HG02798 (cell line): ENCODE data around the gene NIPAL1.

Experiments
- ATAC-seq: cut with Tn5 transposase; IDR thresholded peaks from one replicate; pipeline ENCODE4 v1.9.1; 2021; ENCODE audit warnings: mild to moderate bottlenecking; ENCODE audit not compliant: unreplicated experiment, poor library complexity

The NIPAL1 gene

DNA sequence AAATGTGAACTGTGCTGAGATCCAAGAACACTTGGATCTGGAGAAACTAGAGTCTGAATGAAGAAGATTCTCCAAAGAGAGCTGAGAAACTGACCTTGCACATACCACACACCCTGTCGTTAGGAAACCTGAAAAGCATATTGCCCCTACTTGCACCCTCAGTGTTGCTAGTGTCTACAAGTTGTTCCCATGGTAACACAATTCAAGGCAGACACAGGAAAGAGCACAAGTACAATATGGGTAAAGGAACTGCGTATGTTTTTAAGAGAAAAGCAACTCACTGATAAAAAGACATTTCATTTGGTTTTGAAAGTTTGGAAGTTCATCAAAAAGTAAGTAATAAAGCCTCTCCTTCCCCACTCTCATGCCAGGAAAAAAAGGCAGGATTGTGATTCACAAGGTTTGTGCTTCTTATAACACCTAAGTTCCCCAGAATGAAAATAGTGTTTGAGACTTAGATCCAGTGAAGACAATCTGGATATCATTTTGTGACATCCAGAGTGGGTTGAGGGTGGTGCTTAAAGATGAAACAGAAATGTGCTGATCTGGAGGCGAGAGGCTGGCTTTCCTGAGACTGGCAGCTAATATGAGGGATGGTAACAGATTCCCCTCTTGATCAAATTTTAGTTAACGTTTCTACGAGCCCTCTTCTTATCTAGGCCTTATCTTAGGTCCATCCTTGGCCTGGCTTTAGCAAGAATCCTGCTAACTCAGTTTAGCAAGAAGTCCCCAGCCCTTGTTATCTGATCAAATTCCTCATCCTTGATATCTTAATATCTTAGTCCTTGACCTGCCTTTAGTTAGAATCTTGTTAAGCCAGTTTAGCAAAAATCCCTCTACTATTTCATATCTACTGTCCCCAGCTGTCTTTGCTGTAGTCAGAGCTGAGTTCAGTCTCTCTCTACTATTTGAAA, 42.3 kb downstream of the NIPAL1 start:
- no peak for ATAC-seq

DNA sequence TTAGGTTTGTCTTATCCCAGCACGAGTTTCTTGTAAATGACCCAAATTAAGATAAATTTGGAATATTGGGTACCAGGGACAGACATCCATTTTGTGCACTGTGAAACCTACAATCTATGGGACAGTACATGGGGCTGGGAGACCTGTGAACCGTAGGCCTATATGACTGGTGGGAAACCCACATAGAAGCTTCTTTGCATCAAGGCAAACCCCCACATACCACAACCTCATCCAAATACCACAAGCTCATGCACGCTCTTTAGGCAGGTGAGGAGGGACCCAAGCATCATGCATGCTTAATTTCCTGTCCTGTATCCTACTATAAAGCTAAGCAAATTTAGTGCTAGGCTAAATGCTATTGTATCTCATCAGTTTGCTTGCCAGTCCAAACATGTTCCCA, 47.8 kb downstream of the NIPAL1 start:
- peak; percentile 48 for ATAC-seq

DNA sequence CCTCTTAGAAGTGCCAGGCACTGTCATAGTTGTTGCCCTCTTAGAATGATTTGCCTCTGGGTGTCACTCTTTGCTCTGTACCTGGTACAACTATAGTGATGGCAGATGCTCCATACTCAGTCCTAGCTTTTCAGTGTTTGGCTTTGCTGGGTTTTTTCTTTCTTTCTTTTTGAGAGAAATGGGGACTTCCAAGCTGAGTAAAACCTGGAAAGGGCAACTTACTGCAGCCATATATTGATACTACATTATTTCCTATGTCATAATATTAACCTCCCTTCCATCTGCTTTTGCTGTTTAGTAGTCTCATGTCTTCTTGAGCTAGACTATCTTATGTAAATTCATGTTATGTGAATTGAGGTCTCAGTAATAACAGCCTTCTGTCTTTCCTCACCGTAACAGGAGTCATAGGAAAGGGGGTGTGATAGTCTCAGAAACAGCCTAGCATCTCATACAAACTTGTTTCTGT, 49.0 kb downstream of the NIPAL1 start:
- peak; percentile 66 for ATAC-seq

DNA sequence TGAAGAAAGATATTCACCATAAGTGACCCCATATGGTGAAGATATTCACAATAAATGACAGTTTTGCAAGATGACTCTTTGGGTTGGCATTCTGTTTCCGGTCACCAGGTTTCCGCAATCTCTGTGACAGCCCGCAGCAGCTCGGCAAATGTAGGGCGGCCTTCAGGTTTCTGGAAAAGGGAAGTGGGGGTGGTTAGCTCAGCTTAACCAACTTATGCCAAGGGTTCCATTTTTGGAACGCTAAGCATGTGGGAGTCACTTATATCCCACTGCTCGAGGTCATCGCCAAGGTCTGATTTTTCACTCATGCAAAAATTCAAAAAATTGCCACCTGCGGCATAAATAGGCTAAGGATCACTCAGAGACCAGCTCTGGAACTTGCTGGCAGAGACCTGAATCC, 51.0 kb downstream of the NIPAL1 start:
- no peak for ATAC-seq

DNA sequence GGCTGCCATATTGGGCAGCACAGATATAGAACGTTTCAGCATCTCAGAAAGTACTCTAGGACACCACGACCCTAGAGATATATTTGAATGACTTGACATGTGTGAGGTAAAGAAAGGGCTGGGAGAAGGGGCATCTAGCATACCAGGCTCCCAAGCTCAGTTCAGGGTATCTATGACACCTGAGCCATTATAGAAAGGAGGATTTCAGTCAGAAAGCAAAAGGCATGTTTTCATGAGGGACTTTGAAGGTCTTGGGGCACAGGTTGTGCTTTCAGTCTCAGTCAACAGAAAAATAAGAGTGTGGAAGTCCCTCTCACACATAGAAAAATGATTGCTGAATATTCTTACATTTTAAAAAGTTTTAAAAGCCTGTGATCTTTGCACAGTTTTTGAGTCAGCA, 51.6 kb downstream of the NIPAL1 start:
- ATAC-seq, result no peak

DNA sequence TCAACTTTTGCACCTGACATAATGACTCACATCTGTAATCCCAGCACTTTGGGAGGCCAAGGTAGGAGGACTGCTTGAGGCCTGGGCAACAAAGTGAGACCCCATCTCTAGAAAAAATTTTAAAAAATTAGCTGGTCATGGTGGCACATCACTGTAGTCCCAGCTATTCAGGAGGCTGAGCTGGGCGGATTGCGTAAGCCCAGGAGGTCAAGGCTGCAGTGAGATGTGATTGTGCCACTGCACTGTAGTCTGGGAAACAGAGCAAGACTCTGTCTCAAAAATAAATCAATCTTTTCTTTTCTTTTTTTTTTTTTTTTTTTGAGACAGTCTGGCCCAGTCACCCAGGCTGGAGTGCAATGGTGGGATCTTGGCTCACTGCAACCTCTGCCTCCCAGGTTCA, 52.5 kb downstream of the NIPAL1 start:
- ATAC-seq, result no peak

DNA sequence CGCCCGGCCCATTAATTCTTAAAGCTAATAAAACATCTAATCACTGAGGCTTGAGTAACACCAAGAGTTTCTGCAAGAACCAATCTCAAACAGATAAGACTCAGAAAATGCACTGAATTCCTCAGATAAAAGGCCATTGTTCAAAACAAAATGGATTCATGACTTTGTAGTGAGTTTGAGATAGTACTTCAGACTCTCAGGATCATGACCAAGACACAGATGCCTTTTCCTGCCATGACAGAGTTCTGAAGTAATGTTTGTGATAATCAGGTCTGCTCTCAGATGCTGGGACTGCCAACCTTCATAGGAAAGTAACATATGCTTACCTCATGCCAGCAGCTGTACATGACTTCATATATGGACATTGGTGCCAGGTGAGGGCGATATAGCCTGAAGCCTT, 54.6 kb downstream of the NIPAL1 start:
- no peak for ATAC-seq

DNA sequence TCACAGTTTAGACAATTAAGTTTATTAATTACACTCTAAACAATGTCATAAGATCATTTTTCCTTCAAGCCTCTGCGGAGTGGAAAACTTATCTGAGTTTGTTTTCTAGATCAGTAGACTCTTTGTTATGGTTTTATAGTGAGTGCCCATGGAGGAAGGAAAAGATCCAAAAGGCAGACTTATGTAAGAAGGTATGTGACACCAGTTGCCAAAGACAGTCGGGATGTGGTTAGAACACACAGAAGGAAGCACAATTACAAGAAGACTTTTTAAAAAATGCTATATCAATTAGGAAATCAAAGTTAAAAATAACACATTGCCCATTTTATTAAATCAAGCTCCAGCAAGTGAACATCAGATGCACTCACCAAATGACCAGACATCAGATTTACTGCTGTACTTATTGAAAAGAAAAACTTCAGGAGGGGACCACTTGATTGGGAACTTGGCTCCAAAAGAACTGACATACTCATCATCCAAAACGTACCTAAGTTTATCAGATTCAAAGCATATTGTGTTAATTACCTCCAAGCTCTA, 57.1 kb downstream of the NIPAL1 start:
- no peak for ATAC-seq

DNA sequence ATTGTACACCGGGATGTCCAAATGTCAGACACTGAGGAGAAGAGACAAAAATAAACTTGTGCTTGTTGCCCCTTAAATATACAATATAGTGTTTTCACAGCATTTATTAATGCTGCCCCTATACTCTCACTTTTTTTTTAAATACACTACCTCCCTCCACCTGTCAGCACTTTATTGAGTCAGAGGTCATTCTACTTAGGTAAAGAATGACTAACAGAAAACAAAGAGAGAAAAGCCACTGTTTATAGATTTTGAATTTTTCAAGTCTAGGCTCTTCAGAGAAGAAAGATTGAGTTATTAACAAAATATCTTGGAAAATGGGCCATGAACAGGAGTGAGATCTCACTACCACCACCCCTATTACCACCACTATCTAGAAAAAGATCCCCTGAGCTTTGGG, 58.1 kb downstream of the NIPAL1 start:
- ATAC-seq, result no peak

DNA sequence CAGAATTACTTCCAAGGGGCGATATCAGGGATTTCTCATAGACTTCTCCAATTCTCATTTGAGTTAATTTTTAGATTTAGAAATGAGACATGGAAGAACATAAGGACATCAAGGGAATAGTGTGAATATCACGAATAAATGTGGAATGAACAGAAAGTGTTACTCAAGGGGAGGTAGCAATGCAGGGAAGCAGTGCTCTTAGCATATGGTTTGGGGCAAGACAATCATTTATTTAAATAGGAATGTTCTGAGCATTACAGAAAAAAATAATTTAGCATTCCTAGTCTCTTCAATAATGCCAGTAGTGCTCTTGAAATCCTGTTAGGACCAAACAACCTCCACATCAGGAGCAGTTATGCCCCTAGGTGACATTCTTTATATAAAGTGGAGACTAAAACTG, 61.9 kb downstream of the NIPAL1 start:
- ATAC-seq, result no peak

DNA sequence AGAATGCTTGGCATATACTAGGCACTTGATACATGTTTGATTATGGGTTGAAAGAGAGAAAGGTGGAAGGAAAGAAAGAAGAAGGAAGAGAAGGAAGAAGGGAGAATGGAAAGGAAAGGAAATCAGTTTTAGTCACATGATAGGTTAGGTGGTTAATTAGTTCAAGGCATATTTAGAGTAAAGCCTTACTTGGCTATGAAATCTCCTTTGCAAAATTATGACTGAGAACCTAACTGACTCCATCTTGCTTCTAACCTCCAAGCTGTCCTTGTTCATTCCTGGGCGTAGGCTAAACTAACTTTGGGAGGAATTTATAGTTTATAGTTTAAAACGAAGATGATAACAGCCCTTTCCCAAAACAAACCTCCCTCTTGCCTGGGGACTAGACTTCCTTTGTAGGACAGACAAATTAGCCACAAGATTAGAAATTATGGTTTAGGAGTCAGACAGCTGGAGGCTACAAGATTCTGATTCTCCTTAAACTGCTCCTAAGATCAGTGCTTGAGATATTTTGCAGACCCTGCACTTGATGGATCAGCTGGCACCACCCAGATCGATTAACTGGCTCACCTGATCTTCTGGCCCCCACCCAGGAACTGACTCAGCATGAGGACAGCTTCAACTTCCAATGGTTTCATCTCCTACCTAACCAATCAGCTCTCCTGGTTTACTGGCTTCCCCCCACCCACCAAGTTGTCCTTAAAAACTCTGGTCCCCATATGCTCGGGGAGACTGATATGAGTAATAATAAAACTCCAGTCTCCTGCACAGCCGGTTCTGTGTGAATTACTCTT, 62.5 kb downstream of the NIPAL1 start:
- ATAC-seq, result no peak

DNA sequence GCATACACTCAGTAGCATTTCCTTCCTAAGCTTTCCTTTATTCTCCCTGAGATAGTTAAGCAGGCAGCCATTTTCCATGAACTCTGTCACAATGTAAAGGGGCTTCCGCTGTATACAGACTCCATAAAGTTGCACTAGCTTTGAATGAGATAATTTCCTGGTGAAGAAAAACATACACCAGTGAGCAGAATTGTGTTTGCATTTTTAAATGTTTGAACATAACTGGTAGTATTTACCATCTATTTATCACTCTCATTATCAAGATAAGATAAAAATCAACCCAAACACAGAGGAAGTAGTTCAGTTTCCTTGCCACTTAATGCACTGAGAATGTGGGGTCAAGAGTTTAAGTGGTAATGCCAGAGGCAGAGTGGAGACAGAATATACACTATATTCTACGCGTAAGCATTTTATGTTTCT, 63.4 kb downstream of the NIPAL1 start:
- no peak for ATAC-seq

DNA sequence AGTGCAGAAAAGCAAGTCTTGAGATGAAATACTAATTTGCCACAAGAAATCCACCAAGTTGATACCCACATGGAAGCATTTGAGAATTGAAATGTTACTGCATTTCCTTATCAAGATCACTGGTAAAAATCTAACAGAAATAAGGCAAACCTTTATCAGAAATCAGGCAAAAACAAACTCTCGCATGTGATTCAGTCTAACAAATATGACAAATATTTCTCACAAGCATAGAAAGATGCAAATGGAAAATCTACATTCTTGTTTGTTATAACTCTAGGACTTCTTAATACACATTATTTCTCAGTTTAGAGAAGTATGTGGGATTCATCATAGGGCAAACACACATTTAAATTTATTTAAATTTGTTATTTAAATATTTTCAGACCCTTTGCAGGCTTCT, 64.6 kb downstream of the NIPAL1 start:
- ATAC-seq, result no peak

DNA sequence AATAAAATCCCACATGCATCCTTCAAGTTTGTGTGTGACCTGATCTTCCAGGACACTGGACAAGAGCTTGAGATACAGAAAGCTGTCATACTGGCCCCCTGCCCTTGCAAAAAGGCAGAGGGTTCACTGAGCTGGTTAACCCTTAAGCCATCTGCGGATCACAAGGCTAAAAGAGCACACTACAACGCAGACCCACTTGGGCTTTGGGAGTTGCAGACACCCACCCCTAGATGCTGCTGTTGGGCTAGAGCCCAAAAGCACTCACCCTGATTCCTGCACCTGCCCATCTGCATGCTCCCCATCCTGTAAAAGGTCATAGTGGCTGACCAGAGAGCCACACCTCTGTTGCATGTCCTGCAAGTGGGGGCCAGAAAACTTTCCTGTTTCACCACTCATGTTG, 66.4 kb downstream of the NIPAL1 start:
- no peak for ATAC-seq

DNA sequence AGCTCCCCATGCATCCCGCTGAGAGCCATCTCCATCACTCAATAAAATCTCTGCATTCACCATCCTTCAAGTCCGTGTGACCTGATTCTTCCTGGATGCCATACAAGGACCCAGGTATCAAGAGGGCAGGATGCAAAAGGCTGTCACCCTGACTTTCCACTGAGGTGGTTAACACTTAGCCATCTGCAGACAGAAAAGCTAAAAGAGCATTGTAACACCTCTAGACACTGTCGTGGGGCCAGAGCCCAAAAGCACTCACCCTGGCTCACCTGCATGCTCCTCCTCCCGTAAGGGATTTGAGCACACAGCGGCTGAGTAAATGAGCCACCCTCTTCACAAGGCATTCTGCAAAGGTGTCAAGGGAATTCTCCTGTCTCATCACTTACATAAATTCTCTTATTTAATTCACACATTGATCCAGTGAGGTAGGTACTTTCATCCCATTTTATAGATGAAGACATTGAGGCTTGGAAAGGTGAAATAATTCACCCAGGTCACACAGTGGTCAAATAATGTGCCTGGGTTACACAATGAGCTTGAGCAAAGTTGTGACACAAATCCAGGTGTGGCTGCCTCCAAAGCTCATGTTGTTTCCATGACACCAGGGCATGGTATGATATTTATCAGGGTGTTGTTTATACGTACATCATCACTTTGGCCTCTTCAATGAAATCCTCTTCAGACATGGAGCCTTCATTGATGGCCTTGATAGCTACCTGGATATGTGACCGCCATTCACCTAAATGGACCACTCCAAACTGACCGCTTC, 69.4 kb downstream of the NIPAL1 start:
- ATAC-seq, result no peak
